ENCODE data around the gene HNRNPM.

GRCh38 chr19:8468761-8469373 lies 24.1 kb downstream of the HNRNPM start:
- TF ChIP-seq, protein P1, sequence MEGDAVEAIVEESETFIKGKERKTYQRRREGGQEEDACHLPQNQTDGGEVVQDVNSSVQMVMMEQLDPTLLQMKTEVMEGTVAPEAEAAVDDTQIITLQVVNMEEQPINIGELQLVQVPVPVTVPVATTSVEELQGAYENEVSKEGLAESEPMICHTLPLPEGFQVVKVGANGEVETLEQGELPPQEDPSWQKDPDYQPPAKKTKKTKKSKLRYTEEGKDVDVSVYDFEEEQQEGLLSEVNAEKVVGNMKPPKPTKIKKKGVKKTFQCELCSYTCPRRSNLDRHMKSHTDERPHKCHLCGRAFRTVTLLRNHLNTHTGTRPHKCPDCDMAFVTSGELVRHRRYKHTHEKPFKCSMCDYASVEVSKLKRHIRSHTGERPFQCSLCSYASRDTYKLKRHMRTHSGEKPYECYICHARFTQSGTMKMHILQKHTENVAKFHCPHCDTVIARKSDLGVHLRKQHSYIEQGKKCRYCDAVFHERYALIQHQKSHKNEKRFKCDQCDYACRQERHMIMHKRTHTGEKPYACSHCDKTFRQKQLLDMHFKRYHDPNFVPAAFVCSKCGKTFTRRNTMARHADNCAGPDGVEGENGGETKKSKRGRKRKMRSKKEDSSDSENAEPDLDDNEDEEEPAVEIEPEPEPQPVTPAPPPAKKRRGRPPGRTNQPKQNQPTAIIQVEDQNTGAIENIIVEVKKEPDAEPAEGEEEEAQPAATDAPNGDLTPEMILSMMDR (IDR thresholded peaks at IDR 0.05; ENCODE audit: low read length) = no peak
- no peak for TF ChIP-seq EZH2phosphoT487 (IDR thresholded peaks at IDR 0.05; ENCODE audit: low read length)
